ENCODE measurements around the gene METTL23. TPM values are rescaled to one million over a fixed set of nuclear protein-coding genes. Genes with fewer than 3 reads are reported as not detected.
"Not testable (repeated sequence)": the region's sequence is repeated elsewhere in the genome, so short reads cannot be mapped to it uniquely, and the experiment has no call there.

METTL23 gene
- total and polyA plus RNA-seq, 12 donors = 24.6 to 91.5 (median 42.0) TPM

- Histone ChIP-seq H3K9me3 (replicated peaks in 1 of 3) (no peaks in the 10 kb centered on the region), H3K36me3 (replicated peaks in 1 of 2) (peaks cover 0 to 41% of the 10 kb centered on the region in 2 donors), H3K4me1 (replicated peaks in 1 of 2) (peaks cover 27 to 59% of the 10 kb centered on the region in 2 donors), H3K27me3 (no peaks in the 10 kb centered on the region), H3K27ac (peak overlapping the region; percentile 88 to 100 (median 99)), H3K4me3 (peak overlapping the region in 3 of 4 donors; percentile 66 to 97 (median 83))
- no peak for DNase-seq
- intact Hi-C loops (cut with DNase I) = no loop called here
- WGBS, 4 donors = 1 to 3% (median 3%) methylated on average over 7 of the region's 7 CpGs
- TF ChIP-seq CTCF (IDR thresholded peaks at IDR 0.05) = no peak
- no peak for TF ChIP-seq POLR2A (IDR thresholded peaks at IDR 0.05)
Measured at GRCh38 chr17:76738468-76738850, 11.8 kb downstream of the METTL23 start.

GRCh38 chr17:76739568-76740115 is 13.0 kb downstream of the METTL23 start:
- H3K4me3 ChIP-seq; DNase-seq; H3K9me3 ChIP-seq (replicated peaks in 1 of 3); H3K27ac ChIP-seq; H3K27me3 ChIP-seq; intact Hi-C loops (cut with DNase I): not testable (repeated sequence)
- 89 to 93% (median 92%) methylated on average over 17 of the region's 17 CpGs for WGBS, 4 donors
- H3K4me1 ChIP-seq (replicated peaks in 1 of 2) = peaks cover 18 to 48% of the 10 kb centered on the region in 2 donors
- H3K36me3 ChIP-seq (replicated peaks in 1 of 2) = peaks cover 0 to 41% of the 10 kb centered on the region in 2 donors

- H3K36me3 ChIP-seq (replicated peaks in 1 of 2) = peaks cover 0 to 42% of the 10 kb centered on the region in 2 donors
- H3K9me3 ChIP-seq (replicated peaks in 1 of 3) = no peaks in the 10 kb centered on the region
- peak in 1 of 7 donors; percentile 56 for DNase-seq
- H3K4me3 ChIP-seq = no peak overlapping the region
- TF ChIP-seq CTCF (IDR thresholded peaks at IDR 0.05) (no peak), POLR2A (IDR thresholded peaks at IDR 0.05) (no peak)
- peaks cover 11 to 39% of the 10 kb centered on the region in 2 donors for H3K4me1 ChIP-seq (replicated peaks in 1 of 2)
- H3K27me3 ChIP-seq = no peaks in the 10 kb centered on the region
- no peak overlapping the region for H3K27ac ChIP-seq
- WGBS, 4 donors = 72 to 83% (median 76%) methylated on average over 5 of the region's 5 CpGs
- intact Hi-C loops (cut with DNase I) = no loop called here
Measured at GRCh38 chr17:76740329-76741118, 13.9 kb downstream of the METTL23 start.

- H3K9me3 ChIP-seq (replicated peaks in 1 of 3) = no peaks in the 10 kb centered on the region
- peaks cover 0 to 49% of the 10 kb centered on the region in 2 donors for H3K36me3 ChIP-seq (replicated peaks in 1 of 2)
- no peak for DNase-seq
- H3K27ac ChIP-seq = peak overlapping the region in 4 of 5 donors; percentile 38 to 77 (median 55)
- H3K27me3 ChIP-seq = no peaks in the 10 kb centered on the region
- TF ChIP-seq POLR2A (IDR thresholded peaks at IDR 0.05) (no peak), CTCF (IDR thresholded peaks at IDR 0.05) (no peak)
- H3K4me1 ChIP-seq (replicated peaks in 1 of 2) = peaks cover 6 to 34% of the 10 kb centered on the region in 2 donors
- H3K4me3 ChIP-seq = no peak overlapping the region
- intact Hi-C loops (cut with DNase I) = no loop called here
Measured at GRCh38 chr17:76742958-76743357, 16.3 kb downstream of the METTL23 start.

Data from adrenal gland (tissue), 12 donors.